ENCODE results near the gene LTBP3. TPM values are rescaled to one million over a fixed set of nuclear protein-coding genes. Genes with fewer than 3 reads are reported as not detected.
A peak's percentile ranks its signal among the peaks of the same experiment; 100 is the strongest.

The LTBP3 gene
- total and polyA plus RNA-seq, 9 of the 15 experiments (the other 6 are each of a cell fraction or from before 2014, with no cell fraction given) = 0.06 to 20.5 (median 4.8) TPM

DNA sequence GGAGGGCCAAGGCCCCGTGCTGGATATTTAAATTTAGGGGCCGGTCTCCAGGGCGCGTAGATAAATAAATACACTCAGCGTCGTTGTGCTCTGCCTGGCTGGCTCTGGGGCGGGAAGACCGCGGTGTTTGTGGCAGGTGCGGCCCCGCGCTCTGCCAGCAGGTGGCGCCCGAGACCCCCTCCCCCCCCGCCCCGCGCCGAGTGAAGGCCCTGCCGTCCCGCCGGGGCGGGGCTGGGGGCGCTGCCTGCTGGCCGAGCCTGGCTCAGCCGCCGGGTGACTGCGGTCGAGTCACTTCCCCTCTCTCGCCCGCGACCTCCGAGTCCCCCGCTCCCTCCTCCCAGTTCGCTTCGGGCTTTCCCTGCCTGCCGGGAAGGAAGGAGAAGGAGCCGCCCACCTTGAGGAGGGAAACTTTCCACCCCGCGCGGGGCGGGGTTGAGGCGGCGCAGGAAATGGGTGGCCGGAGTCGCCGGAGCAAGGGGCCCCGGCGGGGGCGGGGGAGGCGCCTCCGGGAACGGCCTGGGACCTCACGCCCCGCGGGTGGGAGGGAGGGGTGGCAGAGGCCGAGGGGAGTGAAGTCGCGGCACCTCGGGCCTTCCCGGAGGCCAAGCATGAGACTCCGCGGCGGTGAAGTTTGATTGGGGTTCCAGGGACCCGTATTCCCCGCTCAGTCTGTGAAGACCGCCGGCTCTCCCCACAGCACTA, 16.1 kb upstream of the LTBP3 start (continued):
- no peak for TF ChIP-seq ZBTB33 (CRISPR knock-in tag; IDR thresholded peaks at IDR 0.05)
- no peak for TF ChIP-seq DIDO1 (tag; IDR thresholded peaks at IDR 0.05; ENCODE audit: low read depth)
- TF ChIP-seq, protein P1, sequence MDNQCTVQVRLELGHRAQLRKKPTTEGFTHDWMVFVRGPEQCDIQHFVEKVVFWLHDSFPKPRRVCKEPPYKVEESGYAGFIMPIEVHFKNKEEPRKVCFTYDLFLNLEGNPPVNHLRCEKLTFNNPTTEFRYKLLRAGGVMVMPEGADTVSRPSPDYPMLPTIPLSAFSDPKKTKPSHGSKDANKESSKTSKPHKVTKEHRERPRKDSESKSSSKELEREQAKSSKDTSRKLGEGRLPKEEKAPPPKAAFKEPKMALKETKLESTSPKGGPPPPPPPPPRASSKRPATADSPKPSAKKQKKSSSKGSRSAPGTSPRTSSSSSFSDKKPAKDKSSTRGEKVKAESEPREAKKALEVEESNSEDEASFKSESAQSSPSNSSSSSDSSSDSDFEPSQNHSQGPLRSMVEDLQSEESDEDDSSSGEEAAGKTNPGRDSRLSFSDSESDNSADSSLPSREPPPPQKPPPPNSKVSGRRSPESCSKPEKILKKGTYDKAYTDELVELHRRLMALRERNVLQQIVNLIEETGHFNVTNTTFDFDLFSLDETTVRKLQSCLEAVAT (IDR thresholded peaks at IDR 0.05) = peak in 1 of 2 experiments; percentile 47; a peak in 1 of 4 replicates
- no peak for TF ChIP-seq HDAC2 (IDR thresholded peaks at IDR 0.05)
- no peak for TF ChIP-seq RNF219 (CRISPR knock-in tag; IDR thresholded peaks at IDR 0.05)
- no peak for TF ChIP-seq TOE1 (IDR thresholded peaks at IDR 0.05; ENCODE audit: borderline replicate concordance)
- no peak for TF ChIP-seq TOE1 (CRISPR knock-in tag; IDR thresholded peaks at IDR 0.05; ENCODE audit: borderline replicate concordance, low read depth)
- TF ChIP-seq ZNF778 (CRISPR knock-in tag; IDR thresholded peaks at IDR 0.05) = no peak
- TF ChIP-seq TRIM28 (IDR thresholded peaks at IDR 0.05) = 0 out of 2 replicates have a peak, but pooled peaks have one; percentile 13
- TF ChIP-seq KAT7 (CRISPR knock-in tag; IDR thresholded peaks at IDR 0.05; ENCODE audit: borderline replicate concordance) = peak; percentile 48
- TF ChIP-seq MCM2 (IDR thresholded peaks at IDR 0.05; ENCODE audit: low read depth) = no peak
- no peak for TF ChIP-seq YBX1 (IDR thresholded peaks at IDR 0.05)
- TF ChIP-seq, protein P2, sequence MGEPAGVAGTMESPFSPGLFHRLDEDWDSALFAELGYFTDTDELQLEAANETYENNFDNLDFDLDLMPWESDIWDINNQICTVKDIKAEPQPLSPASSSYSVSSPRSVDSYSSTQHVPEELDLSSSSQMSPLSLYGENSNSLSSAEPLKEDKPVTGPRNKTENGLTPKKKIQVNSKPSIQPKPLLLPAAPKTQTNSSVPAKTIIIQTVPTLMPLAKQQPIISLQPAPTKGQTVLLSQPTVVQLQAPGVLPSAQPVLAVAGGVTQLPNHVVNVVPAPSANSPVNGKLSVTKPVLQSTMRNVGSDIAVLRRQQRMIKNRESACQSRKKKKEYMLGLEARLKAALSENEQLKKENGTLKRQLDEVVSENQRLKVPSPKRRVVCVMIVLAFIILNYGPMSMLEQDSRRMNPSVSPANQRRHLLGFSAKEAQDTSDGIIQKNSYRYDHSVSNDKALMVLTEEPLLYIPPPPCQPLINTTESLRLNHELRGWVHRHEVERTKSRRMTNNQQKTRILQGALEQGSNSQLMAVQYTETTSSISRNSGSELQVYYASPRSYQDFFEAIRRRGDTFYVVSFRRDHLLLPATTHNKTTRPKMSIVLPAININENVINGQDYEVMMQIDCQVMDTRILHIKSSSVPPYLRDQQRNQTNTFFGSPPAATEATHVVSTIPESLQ (CRISPR knock-in tag; IDR thresholded peaks at IDR 0.05) = no peak
- no peak for TF ChIP-seq ZNF3 (CRISPR knock-in tag; IDR thresholded peaks at IDR 0.05)
- no peak for TF ChIP-seq CBX8 (IDR thresholded peaks at IDR 0.05; ENCODE audit: borderline replicate concordance, extremely low read depth, low read depth, low read length, poor library complexity, severe bottlenecking)
- TF ChIP-seq LEF1 (IDR thresholded peaks at IDR 0.05) = peak; percentile 53; the same call in 1 of the 2 replicates
- TF ChIP-seq, protein P3, sequence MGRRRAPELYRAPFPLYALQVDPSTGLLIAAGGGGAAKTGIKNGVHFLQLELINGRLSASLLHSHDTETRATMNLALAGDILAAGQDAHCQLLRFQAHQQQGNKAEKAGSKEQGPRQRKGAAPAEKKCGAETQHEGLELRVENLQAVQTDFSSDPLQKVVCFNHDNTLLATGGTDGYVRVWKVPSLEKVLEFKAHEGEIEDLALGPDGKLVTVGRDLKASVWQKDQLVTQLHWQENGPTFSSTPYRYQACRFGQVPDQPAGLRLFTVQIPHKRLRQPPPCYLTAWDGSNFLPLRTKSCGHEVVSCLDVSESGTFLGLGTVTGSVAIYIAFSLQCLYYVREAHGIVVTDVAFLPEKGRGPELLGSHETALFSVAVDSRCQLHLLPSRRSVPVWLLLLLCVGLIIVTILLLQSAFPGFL (CRISPR knock-in tag; IDR thresholded peaks at IDR 0.05) = no peak
- no peak for TF ChIP-seq XRCC4 (IDR thresholded peaks at IDR 0.05; ENCODE audit: extremely low read depth, insufficient read depth, insufficient read length)
- peak; percentile 62 for TF ChIP-seq NCOR1 (IDR thresholded peaks at IDR 0.05)
- TF ChIP-seq ZFP36 (IDR thresholded peaks at IDR 0.05; ENCODE audit: low read depth, low read length, partially characterized antibody) = peak; percentile 41
